ENCODE data around the gene IL18R1. TPM values are rescaled to one million over a fixed set of nuclear protein-coding genes. Genes with fewer than 3 reads are reported as not detected.

The IL18R1 gene
- total RNA-seq, 1 experiment from 2014 or later: not detected

Small RNA genes lying within 50 kb of the gene (small RNA-seq; reads per million reads assigned to genes)
- gene MIR4772: not detected

Other genes with a start within 250 kb of the IL18R1 start
- not detected in 2 replicates for gene IL1R1, start 213.1 kb upstream of the IL18R1 start, total RNA-seq (2014; rRNA removed; shearing (Covaris generic); ENCODE audit: low replicate concordance)
- not detected in 2 replicates for gene IL1RL2, start 168.8 kb upstream of the IL18R1 start, total RNA-seq (2014; rRNA removed; shearing (Covaris generic); ENCODE audit: low replicate concordance)
- not detected in 2 replicates for gene IL1RL1, start 44.2 kb upstream of the IL18R1 start, total RNA-seq (2014; rRNA removed; shearing (Covaris generic); ENCODE audit: low replicate concordance)
- 1.2 and 4.4 TPM in 2 replicates for gene IL18RAP, start 67.4 kb downstream of the IL18R1 start, total RNA-seq (2014; rRNA removed; shearing (Covaris generic); ENCODE audit: low replicate concordance)
- gene SLC9A4, start 117.4 kb downstream of the IL18R1 start, total RNA-seq (2014; rRNA removed; shearing (Covaris generic); ENCODE audit: low replicate concordance): not detected in 2 replicates